Right renal cortex interstitium (tissue), 3 donors: ENCODE measurements around the gene SYNRG. TPM values are rescaled to one million over a fixed set of nuclear protein-coding genes. Genes with fewer than 3 reads are reported as not detected.
"Not testable (repeated sequence)": the region's sequence is repeated elsewhere in the genome, so short reads cannot be mapped to it uniquely, and the experiment has no call there.

Source experiments
- DNase-seq, 3 donors: peaks; one replicate each; pipeline ENCODE4 v3.0.0-alpha.2; 2013; ENCODE audit warnings: low read depth in 3 of 3, low spot score in 2 of 3
- polyA plus RNA-seq, 3 donors: library from polyadenylated mRNA; unstranded; fragments of 120-200 nt; gene quantifications; one replicate each; pipeline ENCODE4 v1.2.1, GENCODE V29; 2013; ENCODE audit not compliant: insufficient read length in 3 of 3

The SYNRG gene, protein sequence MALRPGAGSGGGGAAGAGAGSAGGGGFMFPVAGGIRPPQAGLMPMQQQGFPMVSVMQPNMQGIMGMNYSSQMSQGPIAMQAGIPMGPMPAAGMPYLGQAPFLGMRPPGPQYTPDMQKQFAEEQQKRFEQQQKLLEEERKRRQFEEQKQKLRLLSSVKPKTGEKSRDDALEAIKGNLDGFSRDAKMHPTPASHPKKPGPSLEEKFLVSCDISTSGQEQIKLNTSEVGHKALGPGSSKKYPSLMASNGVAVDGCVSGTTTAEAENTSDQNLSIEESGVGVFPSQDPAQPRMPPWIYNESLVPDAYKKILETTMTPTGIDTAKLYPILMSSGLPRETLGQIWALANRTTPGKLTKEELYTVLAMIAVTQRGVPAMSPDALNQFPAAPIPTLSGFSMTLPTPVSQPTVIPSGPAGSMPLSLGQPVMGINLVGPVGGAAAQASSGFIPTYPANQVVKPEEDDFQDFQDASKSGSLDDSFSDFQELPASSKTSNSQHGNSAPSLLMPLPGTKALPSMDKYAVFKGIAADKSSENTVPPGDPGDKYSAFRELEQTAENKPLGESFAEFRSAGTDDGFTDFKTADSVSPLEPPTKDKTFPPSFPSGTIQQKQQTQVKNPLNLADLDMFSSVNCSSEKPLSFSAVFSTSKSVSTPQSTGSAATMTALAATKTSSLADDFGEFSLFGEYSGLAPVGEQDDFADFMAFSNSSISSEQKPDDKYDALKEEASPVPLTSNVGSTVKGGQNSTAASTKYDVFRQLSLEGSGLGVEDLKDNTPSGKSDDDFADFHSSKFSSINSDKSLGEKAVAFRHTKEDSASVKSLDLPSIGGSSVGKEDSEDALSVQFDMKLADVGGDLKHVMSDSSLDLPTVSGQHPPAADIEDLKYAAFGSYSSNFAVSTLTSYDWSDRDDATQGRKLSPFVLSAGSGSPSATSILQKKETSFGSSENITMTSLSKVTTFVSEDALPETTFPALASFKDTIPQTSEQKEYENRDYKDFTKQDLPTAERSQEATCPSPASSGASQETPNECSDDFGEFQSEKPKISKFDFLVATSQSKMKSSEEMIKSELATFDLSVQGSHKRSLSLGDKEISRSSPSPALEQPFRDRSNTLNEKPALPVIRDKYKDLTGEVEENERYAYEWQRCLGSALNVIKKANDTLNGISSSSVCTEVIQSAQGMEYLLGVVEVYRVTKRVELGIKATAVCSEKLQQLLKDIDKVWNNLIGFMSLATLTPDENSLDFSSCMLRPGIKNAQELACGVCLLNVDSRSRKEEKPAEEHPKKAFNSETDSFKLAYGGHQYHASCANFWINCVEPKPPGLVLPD (N-terminal part only)
- polyA plus RNA-seq = 10 to 100 TPM; 39.5 to 43.4 (median 42.0) TPM

DNA sequence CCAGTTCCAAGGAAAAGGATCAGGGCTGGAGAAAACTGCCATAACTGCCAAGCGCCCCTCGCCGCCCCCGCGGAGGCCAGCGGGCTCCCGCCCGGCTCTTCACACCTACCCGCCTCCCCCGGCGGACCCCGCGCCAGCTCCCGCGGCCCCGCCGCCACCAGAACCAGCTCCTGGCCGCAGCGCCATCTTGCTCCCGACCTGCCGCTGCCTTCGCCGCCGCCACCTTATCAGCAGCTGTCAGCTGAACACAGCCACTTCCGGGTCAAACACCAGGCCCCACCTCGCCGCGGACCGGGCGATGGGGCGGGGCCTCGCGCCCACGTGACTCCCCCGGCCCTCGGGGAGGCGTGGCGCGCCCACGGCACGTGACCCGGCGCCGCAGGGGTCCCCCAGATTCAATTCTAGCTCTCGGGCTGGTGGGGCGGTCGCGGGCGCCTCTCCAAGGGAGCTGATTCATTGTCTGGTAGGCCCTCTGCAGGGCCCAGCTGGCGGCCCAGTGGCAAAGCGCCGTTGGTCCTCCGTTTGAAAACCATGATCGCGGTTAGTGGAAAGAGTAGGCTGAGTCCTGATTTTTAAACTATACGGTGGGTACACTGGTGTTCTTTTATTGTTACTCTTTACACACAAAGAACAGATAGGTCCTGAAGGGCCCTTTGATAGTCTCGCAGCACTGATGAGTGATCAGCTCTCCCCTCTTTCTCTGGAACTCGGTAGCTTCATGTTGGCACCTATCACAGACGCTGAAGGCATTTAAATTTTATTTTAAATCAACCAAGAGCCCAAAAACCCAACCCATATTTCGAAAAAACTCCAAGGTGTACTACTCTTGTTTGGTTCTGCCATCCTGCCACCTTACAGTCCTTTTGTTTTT lies at the start of gene SYNRG:
Gene SYNRG, minus strand, starts transcription at position 249 of the 871 bp plus-strand sequence. Its CDS starts 63 bp downstream, at position 186.
- DNase-seq = peak; percentile 77 to 92 (median 88)

DNA sequence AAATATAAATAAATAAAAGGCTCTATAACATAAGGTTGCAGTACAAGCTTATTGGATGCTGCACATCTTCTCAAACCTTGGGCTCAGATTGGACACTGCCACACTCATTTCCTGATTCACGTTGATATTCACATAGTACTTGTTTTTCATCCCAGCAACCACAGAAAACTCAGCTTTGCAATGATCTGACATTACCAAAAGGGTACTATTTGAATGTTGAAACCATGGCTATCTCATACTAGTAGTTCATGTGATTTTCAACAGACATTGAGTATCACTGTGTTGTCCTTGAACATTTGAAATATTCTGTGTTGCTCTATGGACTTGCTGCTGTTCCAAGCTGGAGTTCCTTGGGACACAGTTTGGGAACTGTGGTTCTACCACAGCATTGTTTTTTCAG lies 48.0 kb upstream of the SYNRG start:
- DNase-seq = no peak

DNA sequence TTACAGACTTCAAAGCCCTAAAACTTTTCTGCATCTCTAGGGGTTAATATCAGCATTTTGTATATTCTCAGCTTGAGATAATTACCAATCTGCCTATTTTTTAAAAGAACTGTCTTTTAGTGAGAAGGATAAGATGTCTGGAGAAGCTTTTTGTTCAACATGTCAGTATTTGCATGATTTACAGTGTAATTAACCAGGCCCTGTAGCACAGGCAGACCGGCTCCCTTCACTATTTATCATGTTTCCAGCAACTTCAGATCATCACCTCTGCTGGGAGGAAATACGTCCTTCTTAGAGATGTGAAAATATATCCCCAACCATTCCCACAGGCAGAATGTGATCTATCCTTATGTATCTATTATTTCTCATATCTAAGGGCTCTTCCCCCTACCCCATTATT lies 42.6 kb upstream of the SYNRG start:
- DNase-seq = no peak

DNA sequence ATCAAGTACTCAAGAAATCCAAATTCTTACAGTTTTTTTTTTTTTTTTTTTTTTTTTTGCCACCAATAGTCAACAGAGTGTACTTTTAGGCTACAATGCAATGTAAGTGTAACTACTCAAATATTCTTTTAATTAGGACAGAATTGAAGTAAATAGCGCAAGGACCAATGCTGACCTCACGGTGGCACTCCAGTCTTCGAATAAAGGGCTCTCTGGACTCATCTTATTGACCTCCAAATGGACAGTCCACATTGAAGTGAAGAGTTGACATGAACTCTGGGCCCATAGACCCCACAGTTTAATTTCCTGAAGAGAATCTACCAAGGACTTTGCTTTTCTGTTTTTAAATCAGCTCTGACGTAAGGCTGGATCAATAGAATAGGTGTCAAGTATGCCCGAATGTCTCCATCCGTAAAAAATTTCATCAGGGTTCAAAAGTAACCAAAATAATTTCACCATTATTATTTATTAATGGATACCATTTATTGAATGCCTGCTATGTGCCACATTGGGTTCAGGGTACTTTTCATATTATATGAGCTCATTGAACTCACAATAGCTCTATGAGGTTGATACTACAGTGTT lies 41.3 kb upstream of the SYNRG start:
- no peak for DNase-seq

DNA sequence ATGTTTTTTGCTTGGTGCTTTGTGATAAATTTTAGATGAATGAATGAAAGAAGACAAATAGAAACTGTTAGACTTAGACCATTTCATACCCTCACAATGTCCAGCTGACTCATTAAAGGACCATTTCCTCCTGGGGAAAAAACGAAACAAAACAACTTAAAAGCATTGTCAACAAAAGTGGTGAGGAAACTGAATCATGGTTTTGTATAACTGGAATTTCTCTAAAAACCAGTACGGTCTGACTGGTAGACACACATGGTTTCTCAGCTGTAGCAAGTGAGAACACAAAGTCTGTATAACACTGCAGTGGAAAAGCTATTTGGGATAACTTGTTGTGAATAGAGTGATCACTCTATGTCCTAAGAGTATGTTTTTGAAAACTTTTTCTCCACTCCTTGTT lies 39.3 kb upstream of the SYNRG start:
- DNase-seq = no peak

DNA sequence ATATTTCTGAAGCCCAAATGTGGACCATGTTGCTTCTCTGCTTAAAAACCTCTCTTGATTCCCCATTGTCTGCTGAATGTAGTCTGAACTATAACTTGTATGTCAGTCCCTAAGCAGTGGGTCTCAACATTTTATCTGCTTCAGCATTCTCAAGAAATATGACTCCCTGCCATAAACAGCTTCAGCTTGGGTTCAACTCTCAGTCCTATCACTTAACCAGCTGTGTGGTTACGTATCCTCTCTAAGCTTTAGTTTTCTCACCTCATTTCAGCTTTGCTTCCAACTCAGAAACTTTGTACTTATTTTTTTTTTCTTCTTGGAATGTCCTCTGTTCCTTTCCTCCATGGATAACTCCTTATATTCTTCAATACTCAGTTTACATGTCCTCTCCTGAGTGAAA lies 38.6 kb upstream of the SYNRG start:
- no peak for DNase-seq

DNA sequence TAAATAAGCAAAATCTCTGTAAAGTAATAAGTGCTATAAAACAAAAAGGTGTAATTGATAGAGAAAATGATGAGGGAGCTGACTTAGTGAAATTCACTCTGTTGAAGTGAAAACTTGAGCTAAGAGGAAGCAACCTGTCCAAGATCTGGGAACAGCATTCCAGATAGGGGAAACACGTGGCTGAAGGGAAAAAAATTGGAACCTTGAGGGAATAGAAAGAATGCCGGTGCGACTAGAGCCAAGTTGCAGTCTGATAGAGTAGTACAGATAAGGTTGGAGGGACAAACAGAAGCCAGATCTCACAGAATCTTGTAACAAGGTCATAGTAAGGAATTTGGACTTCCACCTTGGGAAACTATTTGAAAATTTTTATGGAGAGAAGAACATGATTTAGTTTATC lies 34.7 kb upstream of the SYNRG start:
- DNase-seq = no peak

DNA sequence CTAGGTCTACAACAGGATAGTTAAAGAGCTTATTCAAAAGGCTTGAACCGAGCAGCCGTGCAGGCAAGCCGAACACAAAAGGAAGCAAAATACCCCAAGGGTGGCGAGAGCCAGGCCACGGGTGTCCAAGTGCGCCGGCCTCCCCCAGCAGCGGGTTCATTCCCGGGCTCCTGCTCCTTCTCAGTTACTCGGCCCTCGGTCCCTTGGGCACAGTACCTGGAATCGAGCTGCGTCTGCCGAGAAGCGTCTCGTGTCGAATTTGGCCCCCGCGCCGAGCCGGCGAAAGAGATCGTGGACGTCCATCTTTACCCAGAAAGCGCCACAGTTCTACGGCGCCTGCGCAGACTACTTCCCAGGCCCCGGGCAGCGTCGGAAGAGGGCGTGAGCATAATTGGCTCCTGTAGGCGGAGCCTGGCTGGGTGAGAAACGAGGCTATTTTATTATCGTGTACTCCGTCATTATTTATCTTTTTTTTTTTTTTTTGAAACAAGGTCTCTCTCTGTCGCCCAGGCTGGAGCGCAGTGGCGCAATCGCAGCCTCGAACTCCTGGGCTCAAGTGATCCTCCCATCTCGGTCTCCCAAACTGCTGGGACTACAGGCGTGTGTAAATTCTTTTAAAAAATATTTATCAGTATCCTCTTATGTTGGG lies 34.0 kb upstream of the SYNRG start, which contains the start of gene DDX52:
Gene DDX52, minus strand, starts transcription at position 329 of the 649 bp plus-strand sequence. Its CDS starts 26 bp downstream, at position 303.
- peak; percentile 82 to 87 (median 87) for DNase-seq

DNA sequence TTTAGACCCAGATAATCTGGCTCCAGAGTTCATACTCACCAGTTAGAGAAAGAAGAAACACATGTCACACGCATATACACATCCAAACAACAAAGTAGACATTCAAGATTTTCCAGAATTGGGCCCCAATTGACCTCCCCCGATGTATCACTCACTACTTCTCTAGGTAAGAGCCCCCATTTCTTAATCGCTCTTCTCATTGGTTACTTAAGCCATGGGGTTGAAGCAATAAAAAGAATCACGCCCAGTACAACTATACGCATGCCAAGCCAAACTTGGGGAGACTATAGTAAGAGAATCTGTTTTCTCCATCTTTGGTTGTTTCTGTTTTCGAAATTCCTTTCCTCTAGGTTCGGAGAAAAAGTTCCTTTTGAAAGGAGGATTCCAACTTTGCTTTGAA lies 33.5 kb upstream of the SYNRG start:
- DNase-seq = peak in 1 of 3 donors; percentile 32

DNA sequence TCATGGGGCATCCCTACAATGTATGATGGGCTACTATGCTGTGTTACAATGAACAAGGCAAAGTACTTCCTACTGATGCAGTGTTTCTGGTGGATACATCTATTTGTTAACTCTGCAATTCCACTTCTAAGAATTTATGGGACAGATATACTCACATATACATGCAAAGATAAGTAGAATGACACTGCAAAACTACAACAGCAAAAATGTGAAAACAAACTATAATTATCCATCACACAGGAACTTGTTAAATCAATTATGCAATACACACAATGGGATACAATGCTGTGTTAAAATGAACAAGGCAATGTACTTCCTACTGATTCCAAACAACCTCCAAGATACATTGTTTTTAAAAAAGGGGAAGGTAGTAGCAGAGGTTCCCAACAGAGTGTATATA lies 30.8 kb upstream of the SYNRG start:
- DNase-seq = no peak

DNA sequence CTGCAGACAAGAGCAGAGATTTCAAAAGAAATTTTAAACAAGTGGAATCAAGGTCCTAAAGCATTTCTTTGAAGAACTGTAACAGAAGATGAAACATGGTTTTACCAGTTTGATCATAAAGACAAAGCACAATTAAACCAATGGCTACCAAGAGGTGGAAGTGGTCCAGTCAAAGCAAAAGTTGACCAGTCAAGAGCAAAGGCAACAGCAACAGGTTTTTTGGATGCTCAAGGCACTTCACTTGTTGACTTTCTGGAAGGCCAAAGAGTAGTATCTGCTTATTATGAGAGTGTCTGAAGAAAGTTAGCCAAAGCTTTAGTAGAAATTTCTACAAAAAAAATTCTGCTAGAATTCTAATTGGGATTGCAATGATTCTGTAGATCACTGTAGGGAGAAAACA lies 28.7 kb upstream of the SYNRG start:
- DNase-seq = no peak

DNA sequence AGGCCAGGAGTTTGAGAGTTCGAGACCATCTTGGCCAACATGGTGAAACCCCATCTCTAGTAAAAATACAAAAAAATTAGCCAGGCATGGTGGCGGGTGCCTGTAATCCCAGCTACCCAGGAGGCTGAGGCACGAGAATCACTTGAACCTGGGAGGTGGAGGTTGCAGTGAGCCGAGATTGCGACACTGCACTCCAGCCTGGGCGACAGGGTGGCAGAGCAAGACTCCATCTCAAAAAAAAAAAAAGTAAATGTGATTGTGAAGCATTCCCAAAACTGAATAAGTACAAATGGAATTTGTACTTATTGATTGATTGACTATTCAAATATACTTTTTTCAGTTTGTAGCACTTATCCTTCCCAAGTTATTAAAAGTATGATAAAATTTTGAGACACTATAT lies 7.2 kb upstream of the SYNRG start:
- not testable (repeated sequence) for DNase-seq

DNA sequence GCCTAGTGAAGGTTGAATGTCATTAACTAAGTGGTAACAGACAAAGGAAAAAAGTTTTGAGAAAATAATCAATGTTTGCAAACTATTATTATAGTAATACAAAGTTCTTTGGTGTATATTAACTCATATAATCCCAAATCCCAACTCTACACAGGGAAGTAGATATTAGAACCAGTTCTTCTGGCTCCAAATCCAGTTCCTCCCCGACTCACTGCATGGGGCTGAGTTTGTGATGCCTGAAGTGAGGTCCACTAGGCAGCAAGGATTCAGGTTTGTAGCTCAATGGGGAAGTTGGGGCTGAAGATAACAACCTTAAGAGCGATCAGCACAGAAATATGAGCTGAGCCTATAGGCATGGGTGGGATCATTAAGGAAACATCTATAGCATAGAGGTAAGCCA lies 5.6 kb upstream of the SYNRG start:
- no peak for DNase-seq

DNA sequence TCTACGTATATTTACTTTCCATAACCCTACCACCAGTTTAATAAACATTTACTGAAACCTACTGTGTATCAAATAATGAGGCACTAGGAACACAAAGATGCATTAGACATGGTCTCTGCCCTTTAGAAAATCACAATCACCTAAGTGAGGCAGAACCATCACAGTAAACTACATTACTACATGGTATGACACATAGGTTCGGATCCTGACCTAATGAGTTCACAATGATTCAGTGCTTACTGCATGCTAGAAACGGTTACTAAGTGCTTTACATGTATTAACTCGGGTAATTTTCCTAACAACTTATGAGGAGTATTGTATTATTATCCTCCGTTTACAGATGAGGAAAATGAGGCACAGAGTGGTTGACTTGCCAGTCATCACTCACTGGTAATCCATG lies 5.2 kb upstream of the SYNRG start:
- DNase-seq = no peak

DNA sequence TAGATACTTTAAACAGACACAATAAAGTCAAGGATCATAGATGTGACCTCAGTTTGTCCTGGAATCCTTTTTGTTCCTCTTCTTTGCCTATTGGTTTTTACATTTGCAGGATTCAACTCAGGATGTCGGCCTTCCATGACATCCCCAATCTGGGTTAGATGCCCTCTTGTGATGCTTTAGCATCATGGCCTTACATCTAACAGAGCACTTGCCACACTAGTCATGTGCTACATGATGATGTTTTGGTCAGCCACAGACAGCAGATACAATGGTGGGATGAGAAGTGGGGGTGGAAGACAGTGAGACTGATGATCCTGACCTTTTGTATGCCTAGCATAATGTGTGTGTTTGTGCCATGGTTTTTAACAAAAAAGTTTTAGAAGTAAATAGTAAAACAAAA lies 1.8 kb upstream of the SYNRG start:
- no peak for DNase-seq

DNA sequence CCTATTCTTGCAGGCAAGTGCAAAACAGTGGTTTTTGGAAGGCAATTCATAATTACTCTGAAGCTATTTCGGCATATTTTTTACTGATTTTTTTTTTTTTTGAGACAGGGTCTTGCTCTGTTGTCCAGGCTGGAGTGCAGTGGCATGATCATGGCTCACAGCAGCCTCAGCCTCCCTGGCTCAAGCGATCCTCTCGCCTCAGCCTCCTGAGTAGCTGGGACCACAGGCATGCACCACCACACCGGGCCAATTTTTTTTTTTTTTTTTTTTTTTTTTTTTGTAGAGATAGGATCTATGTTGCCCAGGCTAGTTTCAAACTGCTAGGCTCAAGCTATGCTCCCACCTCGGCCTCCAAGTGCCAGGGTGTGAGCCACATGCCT lies 813 bp upstream of the SYNRG start:
- DNase-seq = not testable (repeated sequence)

DNA sequence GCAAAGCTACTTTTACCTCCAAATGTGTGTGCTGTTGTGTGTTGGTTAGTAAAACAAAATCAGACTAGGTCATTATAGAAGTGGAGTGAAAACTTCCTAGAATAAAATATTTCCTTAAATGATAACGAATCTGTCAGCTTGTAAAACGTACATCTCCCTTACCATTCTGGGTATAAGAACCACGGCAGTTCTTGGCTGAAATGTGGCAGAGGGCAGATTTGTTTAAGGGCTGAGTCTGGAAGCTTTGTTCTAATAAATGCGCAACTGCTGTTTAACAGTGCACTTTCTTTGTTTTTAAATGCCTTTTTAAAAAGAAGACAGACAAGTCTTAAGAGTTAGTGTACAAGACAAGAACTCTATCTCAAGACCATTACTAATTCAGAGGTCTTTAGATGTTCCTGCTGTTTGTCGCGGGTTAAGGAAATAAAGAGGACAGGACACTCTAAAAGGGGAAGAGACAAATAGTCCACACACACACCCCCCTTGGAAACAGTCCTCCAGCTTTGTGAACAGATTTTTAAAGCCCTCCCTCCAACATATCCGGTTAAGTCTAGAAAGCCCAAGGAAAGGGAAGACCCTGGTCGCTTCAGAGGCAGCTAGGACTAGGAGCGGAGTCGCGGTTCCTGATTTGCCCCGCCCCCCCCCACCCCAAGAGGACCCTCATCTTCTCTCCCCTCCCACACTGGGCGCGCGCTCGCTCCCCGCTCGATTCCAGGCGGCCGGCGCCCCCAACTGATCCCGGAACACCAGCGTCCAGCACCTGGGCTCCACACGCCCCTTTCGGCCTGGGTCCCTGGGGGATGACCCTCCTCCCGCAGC lies 658 bp downstream of the SYNRG start:
- DNase-seq = peak; percentile 36 to 56 (median 38)
